HepG2 (cell line): ENCODE measurements around the gene NMNAT3. TPM values are rescaled to one million over a fixed set of nuclear protein-coding genes. Genes with fewer than 3 reads are reported as not detected.

ENCODE experiments used
- ATAC-seq: fragments of 200-7000 bp; cut with Tn5 transposase; 3 replicates; pipeline ENCODE4 v1.9.1; 2020; ENCODE audit warnings: mild to moderate bottlenecking, moderate library complexity
- BruUV-seq: library from RNA; stranded (reverse); fragments of 400-500 nt; replicated peaks from 2 replicates; lab custom pipeline; 2021; lab: Mats Ljungman, UMichigan
- CTCF ChIA-PET: fragments of 300-600 bp; formaldehyde crosslinking; extraction: SDS; loops from one replicate; lab custom pipeline; 2021; ENCODE audit warnings: low total read pairs, inconsistent platforms, low intra/inter-chr PET ratio; lab: Yijun Ruan, JAX
- POLR2A ChIA-PET: fragments of 350-600 bp; sonication (Branson Sonifier 250); formaldehyde crosslinking; loops from one replicate; lab custom pipeline; 2020; ENCODE audit warnings: antibody characterized with exemption, inconsistent platforms; lab: Yijun Ruan, JAX
- DNase-seq: peaks from one replicate; pipeline ENCODE4 v3.0.0-alpha.2; 2015; ENCODE audit warnings: low spot score
- FAIRE-seq: peaks from 3 replicates; lab custom pipeline; 2011; peaks lifted over from hg19 to GRCh38; lab: Jason Lieb, UNC
- H2AFZ ChIP-seq: one replicate; pipeline ENCODE4 v1.6.1; 2011; ENCODE audit warnings: low read length, inconsistent platforms
- H3K27ac ChIP-seq: fragments of 300-600 bp; 3 replicates; pipeline ENCODE4 v1.8.0; 2011; ENCODE audit warnings: mixed run types, mild to moderate bottlenecking, mixed read lengths, low read length, inconsistent platforms; ENCODE audit not compliant: insufficient read depth; ENCODE audit errors: extremely low read length
- H3K27me3 ChIP-seq, 2 experiments: fragments of 200-600 bp in 1 of 2; 2 replicates in 1 of 2; 3 replicates in 1 of 2; pipeline versions ENCODE4 v1.6.0 to v1.8.0; 2011; ENCODE audit warnings: low read length in 2 of 2, mild to moderate bottlenecking in 2 of 2, moderate library complexity in 2 of 2, inconsistent platforms in 1 of 2; ENCODE audit not compliant: insufficient read depth in 2 of 2, control insufficient read depth in 1 of 2
- H3K36me3 ChIP-seq, 2 experiments: fragments of 200-600 bp in 1 of 2; replicated peaks in 1 of 2; 2 replicates in 1 of 2; 3 replicates in 1 of 2; pipeline versions ENCODE4 v1.5.1 to v1.8.0; 2011; ENCODE audit warnings: low read length in 2 of 2, inconsistent platforms in 1 of 2; ENCODE audit not compliant: insufficient read depth in 2 of 2, control insufficient read depth in 1 of 2
- H3K4me1 ChIP-seq: 2 replicates; pipeline ENCODE4 v1.5.1; 2012; ENCODE audit warnings: low read length, inconsistent platforms; ENCODE audit not compliant: insufficient read depth
- H3K4me2 ChIP-seq: 2 replicates; pipeline ENCODE4 v1.6.0; 2011; ENCODE audit warnings: low read depth, low read length, inconsistent platforms
- H3K4me3 ChIP-seq, 3 experiments: fragments of 200-600 bp in 1 of 3; sonication (generic), shearing (Covaris generic) in 1 of 3; replicated peaks in 1 of 3; 2 replicates each; pipeline ENCODE4 v1.5.1; 2011 to 2016; ENCODE audit warnings: low read length in 3 of 3, inconsistent platforms in 2 of 3, low read depth in 2 of 3, mild to moderate bottlenecking in 2 of 3, control low read depth in 1 of 3, mixed read lengths in 1 of 3; ENCODE audit not compliant: insufficient read depth in 1 of 3
- H3K79me2 ChIP-seq: one replicate; pipeline ENCODE4 v1.6.1; 2011; ENCODE audit warnings: low read length, inconsistent platforms; ENCODE audit not compliant: insufficient read depth
- H3K9ac ChIP-seq: 2 replicates; pipeline ENCODE4 v1.6.0; 2011; ENCODE audit warnings: mild to moderate bottlenecking, low read depth, low read length, inconsistent platforms; ENCODE audit not compliant: insufficient read depth
- H3K9me3 ChIP-seq: 2 replicates; pipeline ENCODE4 v1.5.1; 2012; ENCODE audit warnings: mild to moderate bottlenecking, low read length
- H4K20me1 ChIP-seq: 2 replicates; pipeline ENCODE4 v1.6.0; 2011; ENCODE audit warnings: inconsistent platforms, mild to moderate bottlenecking, low read length, moderate library complexity; ENCODE audit not compliant: insufficient read depth
- CHCHD3 ChIP-seq: sonication (generic); formaldehyde crosslinking; IDR thresholded peaks from 2 replicates; pipeline ENCODE4 v1.8.0; 2022; ENCODE audit warnings: mild to moderate bottlenecking, missing genetic modification reagents, moderate library complexity
- CTCF ChIP-seq: sonication (generic); formaldehyde crosslinking; IDR thresholded peaks from 2 replicates; pipeline ENCODE4 v1.5.0; 2020; ENCODE audit warnings: mild to moderate bottlenecking, missing genetic modification reagents, moderate library complexity
- EHMT2 ChIP-seq: fragments of 200-600 bp; sonication (generic); IDR thresholded peaks from 2 replicates; pipeline ENCODE4 v1.7.0; 2017; ENCODE audit warnings: antibody characterized with exemption, low read depth, low read length, borderline replicate concordance
- RELA ChIP-seq: sonication (generic); formaldehyde crosslinking; IDR thresholded peaks from 2 replicates; pipeline ENCODE4 v1.4.0; 2020; ENCODE audit warnings: missing genetic modification reagents
- TFDP2 ChIP-seq: sonication (generic); formaldehyde crosslinking; IDR thresholded peaks from 2 replicates; pipeline ENCODE4 v1.4.0; 2020; ENCODE audit warnings: missing genetic modification reagents
- YEATS2 ChIP-seq: sonication (generic); formaldehyde crosslinking; IDR thresholded peaks from 2 replicates; pipeline ENCODE4 v1.4.0; 2020; ENCODE audit warnings: missing genetic modification reagents, borderline replicate concordance
- ZNF276 ChIP-seq: sonication (generic); formaldehyde crosslinking; IDR thresholded peaks from 2 replicates; pipeline ENCODE4 v1.4.0; 2020; ENCODE audit warnings: mild to moderate bottlenecking, low read depth, missing genetic modification reagents
- ZNF414 ChIP-seq: sonication (generic); formaldehyde crosslinking; IDR thresholded peaks from 2 replicates; pipeline ENCODE4 v1.5.0; 2020; ENCODE audit warnings: missing genetic modification reagents
- ZNF543 ChIP-seq: sonication (generic); formaldehyde crosslinking; IDR thresholded peaks from 2 replicates; pipeline ENCODE4 v1.4.0; 2020; ENCODE audit warnings: mild to moderate bottlenecking, missing genetic modification reagents
- ZNF552 ChIP-seq: sonication (generic); formaldehyde crosslinking; IDR thresholded peaks from 2 replicates; pipeline ENCODE4 v1.9.0; 2022; ENCODE audit warnings: missing genetic modification reagents, mild to moderate bottlenecking, borderline replicate concordance
- ZNF672 ChIP-seq: sonication (generic); formaldehyde crosslinking; IDR thresholded peaks from 2 replicates; pipeline ENCODE4 v1.8.1; 2022; ENCODE audit warnings: missing genetic modification reagents
- ZNF747 ChIP-seq: sonication (generic); formaldehyde crosslinking; IDR thresholded peaks from 2 replicates; pipeline ENCODE4 v1.8.1; 2023; ENCODE audit warnings: missing genetic modification reagents, mild to moderate bottlenecking, borderline replicate concordance
- WGBS: methylation state at CpG from one replicate; pipeline ENCODE4 v1.1.6; 2017; ENCODE audit warnings: low lambda C conversion rate; 5-methylcytosine and 5-hydroxymethylcytosine counted together
- in situ Hi-C: cut with HindIII; loops from 2 replicates; pipeline ENCODE4 v1.10.0; 2017; ENCODE audit warnings: low pct_unique_long_range_greater_than_20kb; ENCODE audit not compliant: extremely low pct_ligation_motif_present
- intact Hi-C: fragments of 100-400 bp; cut with micrococcal nuclease; formaldehyde crosslinking; loops from one replicate; pipeline ENCODE4 v1.10.0; 2022; ENCODE audit not compliant: unreplicated experiment
- polyA plus RNA-seq, 8 experiments: library from polyadenylated mRNA; depleted of rRNA in 3 of 8; stranded (reverse) in 7 of 8; unstranded in 1 of 8; fragments of >200 nt; fragmentation: Illumina TruSeq in 4 of 8; extraction: Trizol in 4 of 8; gene quantifications; 2 replicates each; pipeline versions ENCODE4 v1.2.1 to v1.2.3, GENCODE V29; 2011 to 2016; ENCODE audit warnings: low read depth in 4 of 8, missing spikeins in 1 of 8, mixed read lengths in 1 of 8; ENCODE audit not compliant: insufficient read depth in 1 of 8
- total RNA-seq, 5 experiments: library from RNA; depleted of rRNA; stranded (reverse); fragments of >200 nt; fragmentation: Illumina TruSeq; extraction: Trizol; gene quantifications; 2 replicates each; pipeline ENCODE4 v1.2.3, GENCODE V29; 2016; ENCODE audit warnings: low read depth in 1 of 5

NMNAT3 gene
- total and polyA plus RNA-seq, 2 of the 13 experiments (the other 11 are each of a cell fraction or from before 2014, with no cell fraction given), result 6.1 to 7.0 TPM

- peak; percentile 70 for TF ChIP-seq CTCF (CRISPR knock-in tag)
- TF ChIP-seq, all 625 proteins: peak for 5
Observed at GRCh38 chr3:139629033-139629432, 48.7 kb downstream of the NMNAT3 start (continued).

- in situ Hi-C loops (no loop called here), intact Hi-C loops (no loop called here)
- Histone ChIP-seq H3K4me3 (no peak overlapping the region), H4K20me1 (no peaks in the 10 kb centered on the region), H3K9ac (no peak overlapping the region), H2AFZ (no peak overlapping the region), H3K4me2 (no peak overlapping the region), H3K79me2 (no peaks in the 10 kb centered on the region), H3K36me3 (no peaks in the 10 kb centered on the region), H3K27me3 (no peaks in the 10 kb centered on the region), H3K27ac (no peak overlapping the region), H3K9me3 (no peaks in the 10 kb centered on the region), H3K4me1 (no peaks in the 10 kb centered on the region)
- WGBS, result 75% methylated on average over 3 of the region's 5 CpGs
- BruUV-seq, result no TSS peak
- no peak for ATAC-seq
- ChIA-PET CTCF (no interaction called here), POLR2A (no interaction called here)
- no peak for TF ChIP-seq CHCHD3 (CRISPR knock-in tag)
- DNase-seq, result no peak
- FAIRE-seq, result no peak
Observed at GRCh38 chr3:139627759-139628158, 50.0 kb downstream of the NMNAT3 start.

- FAIRE-seq, result no peak
- H3K36me3 ChIP-seq, result no peaks in the 10 kb centered on the region
- ChIA-PET POLR2A (no interaction called here), CTCF (no interaction called here)
- no peaks in the 10 kb centered on the region for H3K79me2 ChIP-seq
- no peak overlapping the region for H3K4me3 ChIP-seq
- WGBS, result 81% methylated on average over 3 of the region's 3 CpGs
- intact Hi-C loops, result no loop called here
- no peak for DNase-seq
- no peaks in the 10 kb centered on the region for H3K27me3 ChIP-seq
- no peaks in the 10 kb centered on the region for H3K9me3 ChIP-seq
- no peak for ATAC-seq
- H3K4me2 ChIP-seq, result no peak overlapping the region
- H3K27ac ChIP-seq, result no peak overlapping the region
- H3K9ac ChIP-seq, result no peak overlapping the region
- in situ Hi-C loops, result no loop called here
- H2AFZ ChIP-seq, result no peak overlapping the region
- no peaks in the 10 kb centered on the region for H3K4me1 ChIP-seq
- H4K20me1 ChIP-seq, result no peaks in the 10 kb centered on the region
- BruUV-seq, result no TSS peak
- no peak for TF ChIP-seq ZNF747 (CRISPR knock-in tag)
- no peak for TF ChIP-seq RELA (CRISPR knock-in tag)
- no peak for TF ChIP-seq ZNF672
- TF ChIP-seq YEATS2 (CRISPR knock-in tag), result no peak
- no peak for TF ChIP-seq TFDP2 (CRISPR knock-in tag)
- no peak for TF ChIP-seq ZNF276 (CRISPR knock-in tag)
- no peak for TF ChIP-seq EHMT2
- TF ChIP-seq ZNF414 (CRISPR knock-in tag), result no peak
- TF ChIP-seq ZNF543 (CRISPR knock-in tag), result no peak
- TF ChIP-seq ZNF552 (CRISPR knock-in tag), result no peak
Observed at GRCh38 chr3:139620438-139620837, 57.3 kb downstream of the NMNAT3 start.
